ENCODE measurements around the gene PHYHD1. TPM values are rescaled to one million over a fixed set of nuclear protein-coding genes. Genes with fewer than 3 reads are reported as not detected.
"Not testable (repeated sequence)": the region's sequence is repeated elsewhere in the genome, so short reads cannot be mapped to it uniquely, and the experiment has no call there.

The PHYHD1 gene
- total and polyA plus RNA-seq, 2 of the 13 experiments (the other 11 are each of a cell fraction or from before 2014, with no cell fraction given) = 10.6 to 25.3 TPM

- TF ChIP-seq BCLAF1 (IDR thresholded peaks at IDR 0.05) = no peak
- no peak for TF ChIP-seq ZNF646 (CRISPR knock-in tag; IDR thresholded peaks at IDR 0.05)
- TF ChIP-seq ZNF383 (CRISPR knock-in tag; IDR thresholded peaks at IDR 0.05; ENCODE audit: borderline replicate concordance) = no peak
- peak; percentile 44 for TF ChIP-seq NFYC (CRISPR knock-in tag; IDR thresholded peaks at IDR 0.05)
- no peak for TF ChIP-seq NFATC3 (CRISPR knock-in tag; IDR thresholded peaks at IDR 0.05)
- TF ChIP-seq ZNF230 (CRISPR knock-in tag; IDR thresholded peaks at IDR 0.05) = no peak; the same call in 1 of the 2 replicates
- no peak for TF ChIP-seq CHD4 (IDR thresholded peaks at IDR 0.05; ENCODE audit: borderline replicate concordance, low read length)
- TF ChIP-seq ZNF7 (CRISPR knock-in tag; IDR thresholded peaks at IDR 0.05) = no peak
- TF ChIP-seq PPARG (CRISPR knock-in tag; conservative IDR thresholded peaks at IDR 0.05) = peak; percentile 50; the same call in 1 of the 2 replicates
- no peak for TF ChIP-seq STAT5B (CRISPR knock-in tag; IDR thresholded peaks at IDR 0.05)
These were observed 26.9 kb downstream of the PHYHD1 start, which contains the start of the genes DOLK and NUP188 (continued) for GRCh38 chr9:128947527-128948301.

GRCh38 chr9:128961403-128961802 is 40.6 kb downstream of the PHYHD1 start:
- BruUV-seq (replicated peaks); H3K4me1 ChIP-seq (ENCODE audit: insufficient read depth, low read length); H2AFZ ChIP-seq (ENCODE audit: low read length); FAIRE-seq; H3K9ac ChIP-seq (ENCODE audit: insufficient read depth, low read depth, low read length); ATAC-seq; H3K27ac ChIP-seq (ENCODE audit: extremely low read length, insufficient read depth, low read length); H3K4me2 ChIP-seq (ENCODE audit: low read depth, low read length); H3K9me3 ChIP-seq (ENCODE audit: low read length); in situ Hi-C loops (cut with HindIII; ENCODE audit: extremely low pct_ligation_motif_present, low pct_unique_long_range_greater_than_20kb); H3K4me3 ChIP-seq (replicated peaks in 1 of 3; ENCODE audit: insufficient read depth in 1 of 3, low read depth in 2 of 3, low read length in 3 of 3); H3K79me2 ChIP-seq (ENCODE audit: insufficient read depth, low read length); H3K27me3 ChIP-seq (ENCODE audit: control insufficient read depth in 1 of 2, insufficient read depth in 2 of 2, low read length in 2 of 2); H4K20me1 ChIP-seq (ENCODE audit: insufficient read depth, low read length); intact Hi-C loops (cut with micrococcal nuclease; ENCODE audit: unreplicated experiment); DNase-seq (ENCODE audit: low spot score); CTCF ChIA-PET (ENCODE audit: low intra/inter-chr PET ratio, low total read pairs): not testable (repeated sequence)
- POLR2A ChIA-PET = interaction anchor here (0.7 to 0.8 kb wide), 2 partner anchors 13 kb away, joined by 3 read pairs; no protein-coding TSS in a partner anchor
- 97% methylated on average over 9 of the region's 9 CpGs for WGBS (ENCODE audit: low lambda C conversion rate)
- H3K36me3 ChIP-seq (replicated peaks in 1 of 2; ENCODE audit: control insufficient read depth in 1 of 2, insufficient read depth in 2 of 2, low read length in 2 of 2) = peaks cover 14 to 48% of the 10 kb centered on the region in 2 experiments
